Cardiac fibroblast (primary cell): ENCODE measurements around the gene GRXCR2.

Experiments
- DNase-seq, 2 donors: peaks; one replicate each; pipeline versions ENCODE4 v3.0.0 to v3.0.0-alpha.2; 2010; ENCODE audit warnings: low read depth in 2 of 2
- H3K4me3 ChIP-seq, 2 donors: replicated peaks in 1 of 2; 1 replicate in 1 of 2; 2 replicates in 1 of 2; pipeline ENCODE4 v1.5.1; 2011; ENCODE audit warnings: low read depth in 2 of 2, low read length in 2 of 2, mild to moderate bottlenecking in 2 of 2, moderate library complexity in 1 of 2
- CTCF ChIP-seq: IDR thresholded peaks from one replicate; pipeline ENCODE4 v1.5.1; 2011; ENCODE audit warnings: low read depth, mild to moderate bottlenecking, low read length, inconsistent platforms

GRXCR2 gene

GRCh38 chr5:145863003-145863402 lies 9.8 kb downstream of the GRXCR2 start:
- DNase-seq: no peak
- TF ChIP-seq CTCF: no peak
- no peak overlapping the region for H3K4me3 ChIP-seq

- DNase-seq: no peak
- H3K4me3 ChIP-seq: no peak overlapping the region
- no peak for TF ChIP-seq CTCF
These were observed 12.9 kb downstream of the GRXCR2 start for GRCh38 chr5:145859897-145860296.

GRCh38 chr5:145859453-145859852 lies 13.4 kb downstream of the GRXCR2 start:
- DNase-seq: no peak
- no peak overlapping the region for H3K4me3 ChIP-seq
- no peak for TF ChIP-seq CTCF

- TF ChIP-seq CTCF: no peak
- DNase-seq: peak; percentile 19 to 47
- no peak overlapping the region for H3K4me3 ChIP-seq
These were observed 13.9 kb downstream of the GRXCR2 start for GRCh38 chr5:145858959-145859358.

GRCh38 chr5:145856285-145856818 lies 16.5 kb downstream of the GRXCR2 start:
- H3K4me3 ChIP-seq: no peak overlapping the region
- peak; percentile 60 to 67 for DNase-seq
- no peak for TF ChIP-seq CTCF

GRCh38 chr5:145855763-145856267 lies 17.0 kb downstream of the GRXCR2 start:
- no peak overlapping the region for H3K4me3 ChIP-seq

More at GRCh38 chr5:145855763-145856267, 17.0 kb downstream of the GRXCR2 start:
- no peak for TF ChIP-seq CTCF
- DNase-seq: no peak
